ENCODE data around the gene TANGO6. TPM values are rescaled to one million over a fixed set of nuclear protein-coding genes. Genes with fewer than 3 reads are reported as not detected.
A peak's percentile ranks its signal among the peaks of the same experiment; 100 is the strongest.

Gene TANGO6
- total and polyA plus RNA-seq, 8 donors, result 2.6 to 9.3 (median 6.3) TPM

DNA sequence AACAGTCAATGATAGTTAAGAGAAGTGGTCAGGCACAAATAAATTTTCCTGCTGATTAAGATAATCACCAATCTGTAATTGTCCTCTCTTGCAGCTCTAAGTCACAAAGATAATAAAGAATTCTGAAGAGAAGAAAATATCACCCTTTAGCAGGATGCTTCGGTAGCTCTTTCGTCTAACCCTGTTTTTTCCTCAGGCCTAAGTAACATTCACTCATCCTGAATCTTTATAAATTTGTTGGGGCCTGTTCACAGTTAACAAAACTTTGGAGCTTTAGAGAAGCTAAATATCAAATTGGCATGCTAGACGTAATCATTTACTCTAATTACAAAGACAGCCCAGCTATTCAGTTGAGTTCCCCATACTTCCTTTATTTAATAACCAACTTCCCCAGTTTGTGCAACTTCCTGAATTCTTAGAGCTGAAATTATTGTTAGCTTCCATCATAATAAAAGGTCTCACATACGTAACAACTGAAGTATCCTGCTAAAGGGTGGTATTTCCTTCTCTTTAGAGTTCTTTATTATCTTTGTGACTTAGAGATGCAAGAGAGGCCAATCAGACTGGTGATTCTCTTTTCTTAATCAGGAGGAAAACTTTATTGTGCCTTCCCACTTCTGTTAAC is 118.6 kb downstream of the TANGO6 start:
- Histone ChIP-seq H3K4me1 (no peaks in the 10 kb centered on the region), H3K9me3 (no peaks in the 10 kb centered on the region), H3K36me3 (no peaks in the 10 kb centered on the region), H3K27ac (no peak overlapping the region), H3K4me3 (no peak overlapping the region), H3K27me3 (no peaks in the 10 kb centered on the region)
- ATAC-seq (no peak), FAIRE-seq (no peak), DNase-seq (no peak)
- intact Hi-C loops (cut with DNase I), result no loop called here
- TF ChIP-seq, protein P1, sequence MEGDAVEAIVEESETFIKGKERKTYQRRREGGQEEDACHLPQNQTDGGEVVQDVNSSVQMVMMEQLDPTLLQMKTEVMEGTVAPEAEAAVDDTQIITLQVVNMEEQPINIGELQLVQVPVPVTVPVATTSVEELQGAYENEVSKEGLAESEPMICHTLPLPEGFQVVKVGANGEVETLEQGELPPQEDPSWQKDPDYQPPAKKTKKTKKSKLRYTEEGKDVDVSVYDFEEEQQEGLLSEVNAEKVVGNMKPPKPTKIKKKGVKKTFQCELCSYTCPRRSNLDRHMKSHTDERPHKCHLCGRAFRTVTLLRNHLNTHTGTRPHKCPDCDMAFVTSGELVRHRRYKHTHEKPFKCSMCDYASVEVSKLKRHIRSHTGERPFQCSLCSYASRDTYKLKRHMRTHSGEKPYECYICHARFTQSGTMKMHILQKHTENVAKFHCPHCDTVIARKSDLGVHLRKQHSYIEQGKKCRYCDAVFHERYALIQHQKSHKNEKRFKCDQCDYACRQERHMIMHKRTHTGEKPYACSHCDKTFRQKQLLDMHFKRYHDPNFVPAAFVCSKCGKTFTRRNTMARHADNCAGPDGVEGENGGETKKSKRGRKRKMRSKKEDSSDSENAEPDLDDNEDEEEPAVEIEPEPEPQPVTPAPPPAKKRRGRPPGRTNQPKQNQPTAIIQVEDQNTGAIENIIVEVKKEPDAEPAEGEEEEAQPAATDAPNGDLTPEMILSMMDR (IDR thresholded peaks at IDR 0.05), result no peak
- WGBS, 2 donors, result 88 to 92% methylated on average over 4 of the region's 4 CpGs

DNA sequence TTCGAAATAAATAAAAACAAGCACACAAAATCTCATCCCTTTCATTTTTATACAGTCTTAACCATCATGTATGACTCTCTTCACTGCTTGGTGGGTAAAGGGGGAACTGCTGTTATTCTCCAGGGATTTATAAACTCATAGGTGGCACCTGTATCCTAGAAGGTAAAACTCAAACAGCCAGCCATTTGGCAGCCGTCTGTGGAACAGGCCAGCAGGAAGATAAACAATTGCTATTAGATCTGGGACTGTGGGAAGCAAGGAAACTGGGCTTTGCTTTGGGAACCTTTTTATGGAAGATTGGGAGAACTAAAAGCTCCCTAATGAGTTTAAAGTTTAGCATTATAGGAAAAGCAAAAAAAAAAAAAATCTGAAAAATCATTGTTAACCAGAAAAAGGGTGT is 126.0 kb downstream of the TANGO6 start:
- H3K4me1 ChIP-seq, result no peaks in the 10 kb centered on the region
- intact Hi-C loops (cut with DNase I), result no loop called here
- no peak overlapping the region for H3K4me3 ChIP-seq
- H3K27ac ChIP-seq, result no peak overlapping the region
- TF ChIP-seq, protein P1 (IDR thresholded peaks at IDR 0.05), result no peak
- no peaks in the 10 kb centered on the region for H3K27me3 ChIP-seq
- 52 to 60% methylated on average over 2 of the region's 2 CpGs for WGBS, 2 donors
- no peaks in the 10 kb centered on the region for H3K9me3 ChIP-seq
- ATAC-seq (peak; percentile 49 to 78 (median 54)), FAIRE-seq (no peak), DNase-seq (peak in 1 of 6 donors; percentile 6)
- no peaks in the 10 kb centered on the region for H3K36me3 ChIP-seq

DNA sequence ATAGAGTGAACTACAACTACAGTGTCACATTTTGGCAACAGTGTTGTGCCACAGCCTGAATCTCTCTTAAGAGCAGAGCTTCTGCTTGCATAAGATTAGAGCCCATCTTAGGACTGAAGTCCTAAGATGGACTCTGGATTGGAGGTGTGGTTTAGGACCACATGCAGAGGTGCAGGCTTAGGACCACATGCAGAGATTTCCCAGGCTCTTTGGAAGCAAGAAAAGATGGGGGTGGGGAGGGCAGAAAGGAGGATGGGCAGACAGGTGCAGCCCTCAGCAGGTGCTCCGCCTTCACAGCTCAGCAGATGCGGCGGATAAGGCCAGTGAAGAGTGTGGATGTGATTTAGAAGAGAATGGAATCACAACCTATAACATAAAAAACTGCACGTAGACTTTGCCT is 128.7 kb downstream of the TANGO6 start:
- no peaks in the 10 kb centered on the region for H3K9me3 ChIP-seq
- no peak overlapping the region for H3K27ac ChIP-seq
- no peak for ATAC-seq
- TF ChIP-seq, protein P1 (IDR thresholded peaks at IDR 0.05), result no peak
- H3K36me3 ChIP-seq, result peaks cover 0 to 4% (median 3%) of the 10 kb centered on the region in 3 donors
- DNase-seq, result no peak
- no peak for FAIRE-seq
- H3K4me1 ChIP-seq, result no peaks in the 10 kb centered on the region
- H3K4me3 ChIP-seq, result no peak overlapping the region
- H3K27me3 ChIP-seq, result no peaks in the 10 kb centered on the region
- intact Hi-C loops (cut with DNase I), result no loop called here
- 96 to 97% methylated on average over 4 of the region's 4 CpGs for WGBS, 2 donors

DNA sequence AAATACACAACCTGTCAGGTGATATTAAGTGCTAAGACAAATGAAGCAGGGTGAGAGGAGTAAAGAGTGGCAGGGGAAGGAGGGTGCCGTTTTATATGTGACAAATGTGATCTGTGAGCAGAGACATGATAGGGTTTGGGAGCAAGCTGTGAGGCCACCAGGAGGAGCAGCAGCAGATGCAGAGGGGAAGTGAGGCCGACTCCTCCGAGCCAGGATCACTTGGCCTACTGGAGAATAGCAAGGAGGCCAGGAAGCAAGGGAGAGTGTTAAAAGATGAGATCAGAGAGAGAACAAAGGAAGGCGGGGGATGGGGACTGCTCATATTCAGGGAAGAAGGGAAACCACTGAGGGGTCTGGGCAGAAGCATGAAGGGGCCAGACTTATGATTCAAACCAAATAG is 129.4 kb downstream of the TANGO6 start:
- Histone ChIP-seq H3K4me3 (no peak overlapping the region), H3K36me3 (peaks cover 0 to 4% (median 3%) of the 10 kb centered on the region in 3 donors), H3K27ac (no peak overlapping the region), H3K9me3 (no peaks in the 10 kb centered on the region), H3K4me1 (no peaks in the 10 kb centered on the region), H3K27me3 (no peaks in the 10 kb centered on the region)
- intact Hi-C loops (cut with DNase I), result no loop called here
- TF ChIP-seq, protein P1 (IDR thresholded peaks at IDR 0.05), result no peak
- DNase-seq, result no peak
- no peak for FAIRE-seq
- WGBS, 2 donors, result 78 to 81% methylated on average over 4 of the region's 4 CpGs
- ATAC-seq, result no peak

DNA sequence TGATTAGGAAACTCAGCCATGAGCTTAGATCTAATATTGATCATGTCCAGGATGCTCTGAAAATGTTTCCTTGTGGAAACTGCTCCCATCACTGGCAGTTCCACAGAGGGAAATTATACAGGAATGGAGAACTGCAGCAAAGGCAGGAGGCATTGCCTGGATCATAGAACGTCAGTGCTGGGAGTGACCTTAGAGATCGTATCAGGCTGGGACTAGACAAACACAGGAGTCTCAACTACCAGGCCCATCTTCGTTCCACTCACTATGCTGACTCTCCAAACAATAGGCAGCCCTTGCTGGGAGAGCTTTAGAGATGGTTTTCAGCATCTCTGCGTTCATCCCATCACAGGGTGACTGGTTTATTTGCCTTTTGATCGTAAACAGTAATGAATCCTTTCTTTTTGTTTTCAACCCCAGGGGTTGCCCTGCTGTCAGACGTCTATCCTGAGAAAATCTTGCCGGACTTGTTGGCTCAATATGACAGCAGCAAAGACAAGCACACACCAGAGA is 130.3 kb downstream of the TANGO6 start:
- TF ChIP-seq, protein P1 (IDR thresholded peaks at IDR 0.05), result no peak
- Histone ChIP-seq H3K36me3 (peaks cover 0 to 4% (median 3%) of the 10 kb centered on the region in 3 donors), H3K4me3 (no peak overlapping the region), H3K27ac (no peak overlapping the region), H3K27me3 (no peaks in the 10 kb centered on the region), H3K4me1 (no peaks in the 10 kb centered on the region), H3K9me3 (no peaks in the 10 kb centered on the region)
- ATAC-seq (no peak), FAIRE-seq (no peak), DNase-seq (no peak)
- intact Hi-C loops (cut with DNase I), result no loop called here
- 85 to 91% methylated on average over 7 of the region's 7 CpGs for whole genome bisulfite sequencing, 2 donors

Data from pancreas (tissue), 10 donors.